ENCODE results near the gene LEMD2. TPM values are rescaled to one million over a fixed set of nuclear protein-coding genes. Genes with fewer than 3 reads are reported as not detected.

Gene LEMD2
- total RNA-seq, 1 experiment from 2014 or later = 75.8 TPM

DNA sequence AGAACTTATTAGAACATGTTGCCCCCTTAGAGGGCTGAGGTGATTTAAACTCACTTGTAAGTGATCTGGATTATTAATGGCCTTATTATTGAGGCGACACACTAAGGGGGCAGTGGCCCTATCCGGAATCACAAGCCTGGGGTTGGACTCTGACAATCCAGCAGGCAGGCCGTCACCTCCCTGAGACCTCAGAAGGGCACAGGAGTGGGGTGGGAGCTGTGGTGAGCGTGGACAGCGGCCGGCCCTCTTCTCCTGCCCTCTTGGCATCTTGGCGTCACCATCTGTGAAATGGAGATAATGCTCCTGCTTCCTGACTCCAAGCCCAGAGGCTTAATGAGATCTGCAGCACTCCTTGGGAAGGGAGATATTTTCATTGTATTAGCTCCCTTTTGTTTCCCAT lies 61.8 kb downstream of the LEMD2 start:
- POLR2A ChIA-PET (ENCODE audit: low non-redundant PET) = no interaction called here
- CTCF ChIA-PET = no interaction called here
- H3K27me3 ChIP-seq (replicated peaks; ENCODE audit: insufficient read depth, low read depth, low read length, poor library complexity) = no peaks in the 10 kb centered on the region

DNA sequence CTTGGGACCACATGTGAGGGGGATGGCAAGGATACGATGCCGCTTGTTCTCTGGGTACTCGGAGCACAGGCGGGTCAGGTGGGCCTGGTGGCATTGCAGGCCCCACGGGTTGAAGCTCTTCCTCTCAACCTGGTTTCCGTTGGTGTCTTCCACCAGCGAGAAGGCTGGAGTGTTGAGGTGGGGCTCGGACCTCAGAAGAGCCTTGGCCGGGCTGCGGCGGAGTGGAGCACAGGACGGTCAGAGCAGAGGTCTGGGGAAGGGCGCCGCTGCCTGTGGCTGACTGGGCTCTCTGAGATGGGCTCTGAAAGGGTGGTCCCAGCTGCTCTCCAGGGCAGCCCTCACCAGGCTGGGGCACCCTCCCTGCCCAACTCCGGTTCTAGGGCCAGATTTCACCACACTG lies 62.2 kb downstream of the LEMD2 start:
- intact Hi-C loops (cut with micrococcal nuclease; ENCODE audit: unreplicated experiment) = no loop called here
- CTCF ChIA-PET = no interaction called here
- Histone ChIP-seq H3K4me1 (ENCODE audit: insufficient read depth, low read length, poor library complexity, severe bottlenecking) (no peaks in the 10 kb centered on the region), H3K27ac (ENCODE audit: low read depth, low read length, poor library complexity, severe bottlenecking) (no peak overlapping the region), H3K27me3 (replicated peaks; ENCODE audit: insufficient read depth, low read depth, low read length, poor library complexity) (no peaks in the 10 kb centered on the region), H3K4me3 (ENCODE audit: low read depth, low read length, poor library complexity, severe bottlenecking) (no peak overlapping the region), H3K36me3 (ENCODE audit: insufficient read depth, low read length, poor library complexity, severe bottlenecking) (no peaks in the 10 kb centered on the region), H3K9me3 (ENCODE audit: low read depth, low read length, poor library complexity, severe bottlenecking) (no peaks in the 10 kb centered on the region)
- DNase-seq (ENCODE audit: low spot score) = no peak
- TF ChIP-seq, protein P1, sequence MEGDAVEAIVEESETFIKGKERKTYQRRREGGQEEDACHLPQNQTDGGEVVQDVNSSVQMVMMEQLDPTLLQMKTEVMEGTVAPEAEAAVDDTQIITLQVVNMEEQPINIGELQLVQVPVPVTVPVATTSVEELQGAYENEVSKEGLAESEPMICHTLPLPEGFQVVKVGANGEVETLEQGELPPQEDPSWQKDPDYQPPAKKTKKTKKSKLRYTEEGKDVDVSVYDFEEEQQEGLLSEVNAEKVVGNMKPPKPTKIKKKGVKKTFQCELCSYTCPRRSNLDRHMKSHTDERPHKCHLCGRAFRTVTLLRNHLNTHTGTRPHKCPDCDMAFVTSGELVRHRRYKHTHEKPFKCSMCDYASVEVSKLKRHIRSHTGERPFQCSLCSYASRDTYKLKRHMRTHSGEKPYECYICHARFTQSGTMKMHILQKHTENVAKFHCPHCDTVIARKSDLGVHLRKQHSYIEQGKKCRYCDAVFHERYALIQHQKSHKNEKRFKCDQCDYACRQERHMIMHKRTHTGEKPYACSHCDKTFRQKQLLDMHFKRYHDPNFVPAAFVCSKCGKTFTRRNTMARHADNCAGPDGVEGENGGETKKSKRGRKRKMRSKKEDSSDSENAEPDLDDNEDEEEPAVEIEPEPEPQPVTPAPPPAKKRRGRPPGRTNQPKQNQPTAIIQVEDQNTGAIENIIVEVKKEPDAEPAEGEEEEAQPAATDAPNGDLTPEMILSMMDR (conservative IDR thresholded peaks at IDR 0.05; ENCODE audit: low read depth, low read length) = no peak
- TF ChIP-seq EZH2 (IDR thresholded peaks at IDR 0.05; ENCODE audit: borderline replicate concordance, low read depth, low read length, poor library complexity, severe bottlenecking) = no peak
- no TSS peak for BruUV-seq (replicated peaks)
- POLR2A ChIA-PET (ENCODE audit: low non-redundant PET) = no interaction called here

More for the DNA sequence above, 61.8 kb downstream of the LEMD2 start:
- intact Hi-C loops (cut with micrococcal nuclease; ENCODE audit: unreplicated experiment) = no loop called here
- no peak for DNase-seq (ENCODE audit: low spot score)
- no peaks in the 10 kb centered on the region for H3K9me3 ChIP-seq (ENCODE audit: low read depth, low read length, poor library complexity, severe bottlenecking)
- TF ChIP-seq, protein P1 (conservative IDR thresholded peaks at IDR 0.05; ENCODE audit: low read depth, low read length) = no peak
- TF ChIP-seq EZH2 (IDR thresholded peaks at IDR 0.05; ENCODE audit: borderline replicate concordance, low read depth, low read length, poor library complexity, severe bottlenecking) = no peak
- H3K4me1 ChIP-seq (ENCODE audit: insufficient read depth, low read length, poor library complexity, severe bottlenecking) = no peaks in the 10 kb centered on the region
- no TSS peak for BruUV-seq (replicated peaks)
- no peaks in the 10 kb centered on the region for H3K36me3 ChIP-seq (ENCODE audit: insufficient read depth, low read length, poor library complexity, severe bottlenecking)
- no peak overlapping the region for H3K4me3 ChIP-seq (ENCODE audit: low read depth, low read length, poor library complexity, severe bottlenecking)
- no peak overlapping the region for H3K27ac ChIP-seq (ENCODE audit: low read depth, low read length, poor library complexity, severe bottlenecking)

DNA sequence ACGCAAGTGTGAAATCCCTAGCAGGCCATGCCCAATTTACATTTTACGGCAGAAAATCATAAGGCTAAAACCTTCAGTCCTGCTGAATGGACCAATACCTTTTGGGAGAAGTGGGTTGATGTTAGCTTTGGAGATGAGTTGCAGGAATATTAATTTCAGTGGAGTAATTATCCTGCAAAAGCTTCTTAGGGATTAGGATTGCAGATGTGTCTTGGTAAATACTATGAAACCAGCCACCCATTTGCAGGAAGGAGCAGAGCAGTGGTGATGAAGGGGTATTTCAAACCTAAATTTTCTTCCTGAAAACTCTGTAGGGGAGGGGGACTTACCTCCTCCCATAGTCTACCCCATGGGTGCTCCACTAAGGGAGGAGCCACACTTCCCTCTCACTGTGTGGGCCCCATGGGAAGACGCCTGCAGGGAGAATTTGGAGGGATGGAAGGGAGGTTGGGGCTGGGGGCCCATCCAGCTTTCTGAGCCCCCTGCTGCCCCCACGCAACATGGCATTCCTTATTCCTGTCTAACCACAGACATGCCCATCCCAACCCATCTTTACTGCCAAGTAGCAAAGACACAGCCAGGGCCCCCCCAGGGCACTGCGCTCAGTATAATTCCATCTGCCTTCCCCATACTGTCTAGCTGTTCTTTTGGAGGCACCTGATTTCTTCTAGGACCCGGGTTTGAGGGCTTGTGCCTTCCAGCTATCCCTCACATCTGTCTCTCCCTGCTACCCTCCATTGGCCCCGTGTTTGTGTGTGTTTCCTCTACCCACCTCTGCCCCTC lies 62.8 kb downstream of the LEMD2 start:
- Histone ChIP-seq H3K27me3 (replicated peaks; ENCODE audit: insufficient read depth, low read depth, low read length, poor library complexity) (no peaks in the 10 kb centered on the region), H3K27ac (ENCODE audit: low read depth, low read length, poor library complexity, severe bottlenecking) (no peak overlapping the region), H3K9me3 (ENCODE audit: low read depth, low read length, poor library complexity, severe bottlenecking) (no peaks in the 10 kb centered on the region), H3K4me1 (ENCODE audit: insufficient read depth, low read length, poor library complexity, severe bottlenecking) (no peaks in the 10 kb centered on the region), H3K4me3 (ENCODE audit: low read depth, low read length, poor library complexity, severe bottlenecking) (no peak overlapping the region), H3K36me3 (ENCODE audit: insufficient read depth, low read length, poor library complexity, severe bottlenecking) (no peaks in the 10 kb centered on the region)
- no peak for DNase-seq (ENCODE audit: low spot score)
- no peak for TF ChIP-seq EZH2 (IDR thresholded peaks at IDR 0.05; ENCODE audit: borderline replicate concordance, low read depth, low read length, poor library complexity, severe bottlenecking)
- TF ChIP-seq, protein P1 (conservative IDR thresholded peaks at IDR 0.05; ENCODE audit: low read depth, low read length) = no peak
- CTCF ChIA-PET = no interaction called here
- BruUV-seq (replicated peaks) = no TSS peak
- POLR2A ChIA-PET (ENCODE audit: low non-redundant PET) = no interaction called here
- intact Hi-C loops (cut with micrococcal nuclease; ENCODE audit: unreplicated experiment) = no loop called here
